HepG2 (cell line): ENCODE results near the gene FLRT3. TPM values are rescaled to one million over a fixed set of nuclear protein-coding genes. Genes with fewer than 3 reads are reported as not detected.

Source experiments
- ATAC-seq: fragments of 200-7000 bp; cut with Tn5 transposase; 3 replicates; pipeline ENCODE4 v1.9.1; 2020; ENCODE audit warnings: mild to moderate bottlenecking, moderate library complexity
- BruUV-seq: library from RNA; stranded (reverse); fragments of 400-500 nt; replicated peaks from 2 replicates; lab custom pipeline; 2021; lab: Mats Ljungman, UMichigan
- CTCF ChIA-PET: fragments of 300-600 bp; formaldehyde crosslinking; extraction: SDS; loops from one replicate; lab custom pipeline; 2021; ENCODE audit warnings: low total read pairs, inconsistent platforms, low intra/inter-chr PET ratio; lab: Yijun Ruan, JAX
- POLR2A ChIA-PET: fragments of 350-600 bp; sonication (Branson Sonifier 250); formaldehyde crosslinking; loops from one replicate; lab custom pipeline; 2020; ENCODE audit warnings: antibody characterized with exemption, inconsistent platforms; lab: Yijun Ruan, JAX
- DNase-seq: peaks from one replicate; pipeline ENCODE4 v3.0.0-alpha.2; 2015; ENCODE audit warnings: low spot score
- FAIRE-seq: peaks from 3 replicates; lab custom pipeline; 2011; peaks lifted over from hg19 to GRCh38; lab: Jason Lieb, UNC
- H2AFZ ChIP-seq: one replicate; pipeline ENCODE4 v1.6.1; 2011; ENCODE audit warnings: low read length, inconsistent platforms
- H3K27ac ChIP-seq: fragments of 300-600 bp; 3 replicates; pipeline ENCODE4 v1.8.0; 2011; ENCODE audit warnings: mixed run types, mild to moderate bottlenecking, mixed read lengths, low read length, inconsistent platforms; ENCODE audit not compliant: insufficient read depth; ENCODE audit errors: extremely low read length
- H3K27me3 ChIP-seq, 2 experiments: fragments of 200-600 bp in 1 of 2; 2 replicates in 1 of 2; 3 replicates in 1 of 2; pipeline versions ENCODE4 v1.6.0 to v1.8.0; 2011; ENCODE audit warnings: low read length in 2 of 2, mild to moderate bottlenecking in 2 of 2, moderate library complexity in 2 of 2, inconsistent platforms in 1 of 2; ENCODE audit not compliant: insufficient read depth in 2 of 2, control insufficient read depth in 1 of 2
- H3K36me3 ChIP-seq, 2 experiments: fragments of 200-600 bp in 1 of 2; replicated peaks in 1 of 2; 2 replicates in 1 of 2; 3 replicates in 1 of 2; pipeline versions ENCODE4 v1.5.1 to v1.8.0; 2011; ENCODE audit warnings: low read length in 2 of 2, inconsistent platforms in 1 of 2; ENCODE audit not compliant: insufficient read depth in 2 of 2, control insufficient read depth in 1 of 2
- H3K4me1 ChIP-seq: 2 replicates; pipeline ENCODE4 v1.5.1; 2012; ENCODE audit warnings: low read length, inconsistent platforms; ENCODE audit not compliant: insufficient read depth
- H3K4me2 ChIP-seq: 2 replicates; pipeline ENCODE4 v1.6.0; 2011; ENCODE audit warnings: low read depth, low read length, inconsistent platforms
- H3K4me3 ChIP-seq, 3 experiments: fragments of 200-600 bp in 1 of 3; sonication (generic), shearing (Covaris generic) in 1 of 3; replicated peaks in 1 of 3; 2 replicates each; pipeline ENCODE4 v1.5.1; 2011 to 2016; ENCODE audit warnings: low read length in 3 of 3, inconsistent platforms in 2 of 3, low read depth in 2 of 3, mild to moderate bottlenecking in 2 of 3, control low read depth in 1 of 3, mixed read lengths in 1 of 3; ENCODE audit not compliant: insufficient read depth in 1 of 3
- H3K79me2 ChIP-seq: one replicate; pipeline ENCODE4 v1.6.1; 2011; ENCODE audit warnings: low read length, inconsistent platforms; ENCODE audit not compliant: insufficient read depth
- H3K9ac ChIP-seq: 2 replicates; pipeline ENCODE4 v1.6.0; 2011; ENCODE audit warnings: mild to moderate bottlenecking, low read depth, low read length, inconsistent platforms; ENCODE audit not compliant: insufficient read depth
- H3K9me3 ChIP-seq: 2 replicates; pipeline ENCODE4 v1.5.1; 2012; ENCODE audit warnings: mild to moderate bottlenecking, low read length
- H4K20me1 ChIP-seq: 2 replicates; pipeline ENCODE4 v1.6.0; 2011; ENCODE audit warnings: inconsistent platforms, mild to moderate bottlenecking, low read length, moderate library complexity; ENCODE audit not compliant: insufficient read depth
- CERS6 ChIP-seq: sonication (generic); formaldehyde crosslinking; IDR thresholded peaks from 2 replicates; pipeline ENCODE4 v1.5.0; 2020; ENCODE audit warnings: missing genetic modification reagents
- FOXK1 ChIP-seq: sonication (generic); formaldehyde crosslinking; IDR thresholded peaks from 2 replicates; pipeline ENCODE4 v1.4.0; 2020; ENCODE audit warnings: low read depth, missing genetic modification reagents, borderline replicate concordance
- GFI1 ChIP-seq: sonication (generic); formaldehyde crosslinking; IDR thresholded peaks from 2 replicates; pipeline ENCODE4 v1.5.0; 2020; ENCODE audit warnings: missing genetic modification reagents, mild to moderate bottlenecking, borderline replicate concordance
- HES4 ChIP-seq: sonication (generic); formaldehyde crosslinking; IDR thresholded peaks from 2 replicates; pipeline ENCODE4 v1.9.0; 2021; ENCODE audit warnings: mild to moderate bottlenecking, missing genetic modification reagents, borderline replicate concordance
- HMGA1 ChIP-seq: sonication (generic); formaldehyde crosslinking; conservative IDR thresholded peaks from 2 replicates; pipeline ENCODE4 v1.4.0; 2020; ENCODE audit warnings: missing genetic modification reagents
- HOXA9 ChIP-seq: sonication (generic); formaldehyde crosslinking; IDR thresholded peaks from 2 replicates; pipeline ENCODE4 v1.8.1; 2022; ENCODE audit warnings: missing genetic modification reagents, mild to moderate bottlenecking, moderate library complexity, borderline replicate concordance
- IRF2 ChIP-seq: IDR thresholded peaks from 2 replicates; pipeline ENCODE4 v1.6.1; 2018; ENCODE audit warnings: missing genetic modification reagents, missing compliant biosample characterization
- STAG1 ChIP-seq: sonication (generic); formaldehyde crosslinking; IDR thresholded peaks from 2 replicates; pipeline ENCODE4 v1.4.0; 2020; ENCODE audit warnings: missing genetic modification reagents
- ZNF124 ChIP-seq: sonication (generic); formaldehyde crosslinking; IDR thresholded peaks from 2 replicates; pipeline ENCODE4 v1.4.0; 2020; ENCODE audit warnings: missing genetic modification reagents
- ZNF281 ChIP-seq: sonication (generic); formaldehyde crosslinking; IDR thresholded peaks from 2 replicates; pipeline ENCODE4 v1.4.0; 2020; ENCODE audit warnings: missing genetic modification reagents, borderline replicate concordance
- ZNF510 ChIP-seq: sonication (generic); formaldehyde crosslinking; IDR thresholded peaks from 2 replicates; pipeline ENCODE4 v1.4.0; 2020; ENCODE audit warnings: low read depth, mild to moderate bottlenecking, missing genetic modification reagents
- ZNF589 ChIP-seq: sonication (generic); formaldehyde crosslinking; conservative IDR thresholded peaks from 2 replicates; pipeline ENCODE4 v1.8.0; 2022; ENCODE audit warnings: mild to moderate bottlenecking, moderate library complexity, missing genetic modification reagents
- ZNF737 ChIP-seq: sonication (generic); formaldehyde crosslinking; IDR thresholded peaks from 2 replicates; pipeline ENCODE4 v1.5.0; 2020; ENCODE audit warnings: missing genetic modification reagents, mild to moderate bottlenecking, borderline replicate concordance
- WGBS: methylation state at CpG from one replicate; pipeline ENCODE4 v1.1.6; 2017; ENCODE audit warnings: low lambda C conversion rate; 5-methylcytosine and 5-hydroxymethylcytosine counted together
- in situ Hi-C: cut with HindIII; loops from 2 replicates; pipeline ENCODE4 v1.10.0; 2017; ENCODE audit warnings: low pct_unique_long_range_greater_than_20kb; ENCODE audit not compliant: extremely low pct_ligation_motif_present
- intact Hi-C: fragments of 100-400 bp; cut with micrococcal nuclease; formaldehyde crosslinking; loops from one replicate; pipeline ENCODE4 v1.10.0; 2022; ENCODE audit not compliant: unreplicated experiment
- polyA plus RNA-seq, 8 experiments: library from polyadenylated mRNA; depleted of rRNA in 3 of 8; stranded (reverse) in 7 of 8; unstranded in 1 of 8; fragments of >200 nt; fragmentation: Illumina TruSeq in 4 of 8; extraction: Trizol in 4 of 8; gene quantifications; 2 replicates each; pipeline versions ENCODE4 v1.2.1 to v1.2.3, GENCODE V29; 2011 to 2016; ENCODE audit warnings: low read depth in 4 of 8, missing spikeins in 1 of 8, mixed read lengths in 1 of 8; ENCODE audit not compliant: insufficient read depth in 1 of 8
- total RNA-seq, 5 experiments: library from RNA; depleted of rRNA; stranded (reverse); fragments of >200 nt; fragmentation: Illumina TruSeq; extraction: Trizol; gene quantifications; 2 replicates each; pipeline ENCODE4 v1.2.3, GENCODE V29; 2016; ENCODE audit warnings: low read depth in 1 of 5

The FLRT3 gene
- total and polyA plus RNA-seq, 2 of the 13 experiments (the other 11 are each of a cell fraction or from before 2014, with no cell fraction given): 0.44 to 5.3 TPM

- TF ChIP-seq STAG1 (CRISPR knock-in tag) (no peak), FOXK1 (CRISPR knock-in tag) (no peak)
These were observed 23.0 kb upstream of the FLRT3 start (continued) for GRCh38 chr20:14360416-14360815.

GRCh38 chr20:14355791-14356190 lies 18.4 kb upstream of the FLRT3 start:
- Histone ChIP-seq H3K4me1 (no peaks in the 10 kb centered on the region), H3K4me2 (no peak overlapping the region), H2AFZ (no peak overlapping the region), H4K20me1 (no peaks in the 10 kb centered on the region), H3K4me3 (no peak overlapping the region), H3K9me3 (peaks cover 13% of the 10 kb centered on the region; the same call in 1 of the 2 replicates), H3K36me3 (no peaks in the 10 kb centered on the region), H3K27me3 (no peaks in the 10 kb centered on the region), H3K9ac (no peak overlapping the region), H3K27ac (no peak overlapping the region), H3K79me2 (no peaks in the 10 kb centered on the region)
- in situ Hi-C loops (no loop called here), intact Hi-C loops (no loop called here)
- no peak for FAIRE-seq
- ChIA-PET CTCF (no interaction called here), POLR2A (no interaction called here)
- no peak for TF ChIP-seq ZNF281 (CRISPR knock-in tag)
- no peak for ATAC-seq
- BruUV-seq: no TSS peak
- 0% methylated on average over 1 of the region's 1 CpG for WGBS
- DNase-seq: no peak

GRCh38 chr20:14344746-14345145 lies 7.3 kb upstream of the FLRT3 start:
- BruUV-seq: no TSS peak
- no peak overlapping the region for H3K4me2 ChIP-seq
- no peaks in the 10 kb centered on the region for H3K4me1 ChIP-seq
- no peaks in the 10 kb centered on the region for H4K20me1 ChIP-seq
- H2AFZ ChIP-seq: no peak overlapping the region
- POLR2A ChIA-PET: no interaction called here
- FAIRE-seq (no peak), DNase-seq (peak; percentile 10), ATAC-seq (no peak)
- in situ Hi-C loops (no loop called here), intact Hi-C loops (no loop called here)
- no peak overlapping the region for H3K4me3 ChIP-seq
- H3K27me3 ChIP-seq: no peaks in the 10 kb centered on the region
- 2% methylated on average over 1 of the region's 1 CpG for WGBS
- H3K79me2 ChIP-seq: no peaks in the 10 kb centered on the region
- CTCF ChIA-PET: no interaction called here
- no peaks in the 10 kb centered on the region for H3K36me3 ChIP-seq
- no peaks in the 10 kb centered on the region for H3K9me3 ChIP-seq
- TF ChIP-seq ZNF589 (CRISPR knock-in tag): no peak
- no peak for TF ChIP-seq GFI1 (CRISPR knock-in tag)
- no peak for TF ChIP-seq ZNF510
- no peak for TF ChIP-seq HES4 (CRISPR knock-in tag)
- no peak for TF ChIP-seq ZNF737
- no peak for TF ChIP-seq CERS6 (CRISPR knock-in tag)
- TF ChIP-seq HMGA1 (CRISPR knock-in tag): no peak
- TF ChIP-seq IRF2 (CRISPR knock-in tag): no peak
- TF ChIP-seq ZNF124 (CRISPR knock-in tag): no peak
- TF ChIP-seq HOXA9 (CRISPR knock-in tag): no peak
- no peak overlapping the region for H3K27ac ChIP-seq
- H3K9ac ChIP-seq: no peak overlapping the region
